ENCODE results near the gene C17orf100.

Gene C17orf100

DNA sequence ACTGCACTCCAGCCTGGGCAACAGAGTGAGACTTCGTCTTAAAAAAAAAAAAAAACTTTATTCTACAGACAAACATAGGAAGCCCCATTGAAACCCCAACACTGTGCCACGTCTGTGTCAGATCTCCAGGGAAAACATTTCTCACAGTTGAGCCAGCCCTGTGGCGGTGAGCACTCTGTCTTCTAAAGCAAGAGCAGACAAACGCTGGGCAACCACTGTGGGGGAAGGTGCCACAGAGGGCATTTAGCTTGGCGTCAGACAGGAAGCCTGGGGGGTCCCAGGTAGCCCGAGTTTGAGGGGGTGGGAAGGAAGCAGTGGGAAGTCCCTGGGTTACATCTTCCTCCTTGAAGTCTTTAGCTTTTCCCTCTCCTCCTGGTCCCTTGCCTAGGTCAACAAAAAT, 16.0 kb downstream of the C17orf100 start:
- no peaks in the 10 kb centered on the region for H3K27me3 ChIP-seq (replicated peaks; ENCODE audit: insufficient read depth, low read length)
- H3K79me2 ChIP-seq (ENCODE audit: low read length) = no peaks in the 10 kb centered on the region
- no peaks in the 10 kb centered on the region for H3F3A ChIP-seq (ENCODE audit: insufficient read depth, low read length)
- H3K4me1 ChIP-seq (ENCODE audit: low read length) = no peaks in the 10 kb centered on the region
- TF ChIP-seq EZH2 (optimal IDR thresholded peaks at IDR 0.05; ENCODE audit: low read depth, low read length) = no peak
- TF ChIP-seq, protein P1, sequence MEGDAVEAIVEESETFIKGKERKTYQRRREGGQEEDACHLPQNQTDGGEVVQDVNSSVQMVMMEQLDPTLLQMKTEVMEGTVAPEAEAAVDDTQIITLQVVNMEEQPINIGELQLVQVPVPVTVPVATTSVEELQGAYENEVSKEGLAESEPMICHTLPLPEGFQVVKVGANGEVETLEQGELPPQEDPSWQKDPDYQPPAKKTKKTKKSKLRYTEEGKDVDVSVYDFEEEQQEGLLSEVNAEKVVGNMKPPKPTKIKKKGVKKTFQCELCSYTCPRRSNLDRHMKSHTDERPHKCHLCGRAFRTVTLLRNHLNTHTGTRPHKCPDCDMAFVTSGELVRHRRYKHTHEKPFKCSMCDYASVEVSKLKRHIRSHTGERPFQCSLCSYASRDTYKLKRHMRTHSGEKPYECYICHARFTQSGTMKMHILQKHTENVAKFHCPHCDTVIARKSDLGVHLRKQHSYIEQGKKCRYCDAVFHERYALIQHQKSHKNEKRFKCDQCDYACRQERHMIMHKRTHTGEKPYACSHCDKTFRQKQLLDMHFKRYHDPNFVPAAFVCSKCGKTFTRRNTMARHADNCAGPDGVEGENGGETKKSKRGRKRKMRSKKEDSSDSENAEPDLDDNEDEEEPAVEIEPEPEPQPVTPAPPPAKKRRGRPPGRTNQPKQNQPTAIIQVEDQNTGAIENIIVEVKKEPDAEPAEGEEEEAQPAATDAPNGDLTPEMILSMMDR (IDR thresholded peaks at IDR 0.05; ENCODE audit: low read length) = no peak
- TF ChIP-seq EZH2phosphoT487 (IDR thresholded peaks at IDR 0.05; ENCODE audit: low read length) = no peak
- H3K9me3 ChIP-seq (replicated peaks; ENCODE audit: insufficient read depth, low read length) = no peaks in the 10 kb centered on the region
- H3K36me3 ChIP-seq (replicated peaks; ENCODE audit: insufficient read depth, low read length) = no peaks in the 10 kb centered on the region
- H3K27ac ChIP-seq (ENCODE audit: low read length) = no peak overlapping the region
- H3K9ac ChIP-seq (ENCODE audit: low read length) = no peak overlapping the region
- H2AFZ ChIP-seq (ENCODE audit: low read length) = no peak overlapping the region
- H4K20me1 ChIP-seq (ENCODE audit: insufficient read depth, low read length) = no peaks in the 10 kb centered on the region
- no peak for DNase-seq
- no peak overlapping the region for H3K4me2 ChIP-seq (ENCODE audit: low read depth, low read length)
- no peak overlapping the region for H3K4me3 ChIP-seq (ENCODE audit: low read length)
- H3K9me2 ChIP-seq (replicated peaks; ENCODE audit: insufficient read depth, low read length) = no peaks in the 10 kb centered on the region

DNA sequence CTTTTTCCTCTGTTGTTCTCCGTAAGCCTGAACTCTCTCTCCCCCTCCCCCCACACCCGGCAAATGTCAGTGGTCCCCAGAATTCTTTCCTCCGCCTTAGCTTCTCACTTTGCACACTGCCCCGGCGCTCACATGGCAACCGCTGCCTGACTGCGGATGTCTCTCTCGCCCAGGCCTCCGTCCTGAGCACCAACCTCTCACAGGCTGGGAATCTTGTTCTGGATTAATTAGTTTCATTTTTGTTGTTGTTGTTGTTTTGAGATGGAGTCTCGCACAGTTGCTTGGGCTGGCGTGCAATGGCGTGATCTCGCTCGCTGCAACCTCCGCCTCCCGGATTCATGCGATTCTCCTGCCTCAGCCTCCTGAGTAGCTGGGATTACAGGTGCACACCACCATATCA, 16.7 kb downstream of the C17orf100 start:
- Histone ChIP-seq H3K27me3 (replicated peaks; ENCODE audit: insufficient read depth, low read length) (no peaks in the 10 kb centered on the region), H3K9ac (ENCODE audit: low read length) (no peak overlapping the region), H3K4me1 (ENCODE audit: low read length) (no peaks in the 10 kb centered on the region), H3K9me3 (replicated peaks; ENCODE audit: insufficient read depth, low read length) (no peaks in the 10 kb centered on the region), H2AFZ (ENCODE audit: low read length) (no peak overlapping the region), H3K79me2 (ENCODE audit: low read length) (no peaks in the 10 kb centered on the region), H4K20me1 (ENCODE audit: insufficient read depth, low read length) (no peaks in the 10 kb centered on the region), H3K9me2 (replicated peaks; ENCODE audit: insufficient read depth, low read length) (no peaks in the 10 kb centered on the region), H3K36me3 (replicated peaks; ENCODE audit: insufficient read depth, low read length) (no peaks in the 10 kb centered on the region), H3F3A (ENCODE audit: insufficient read depth, low read length) (no peaks in the 10 kb centered on the region), H3K4me3 (ENCODE audit: low read length) (no peak overlapping the region), H3K27ac (ENCODE audit: low read length) (no peak overlapping the region), H3K4me2 (ENCODE audit: low read depth, low read length) (no peak overlapping the region)
- no peak for TF ChIP-seq EZH2 (optimal IDR thresholded peaks at IDR 0.05; ENCODE audit: low read depth, low read length)
- TF ChIP-seq, protein P1 (IDR thresholded peaks at IDR 0.05; ENCODE audit: low read length) = no peak
- no peak for TF ChIP-seq EZH2phosphoT487 (IDR thresholded peaks at IDR 0.05; ENCODE audit: low read length)
- no peak for DNase-seq

DNA sequence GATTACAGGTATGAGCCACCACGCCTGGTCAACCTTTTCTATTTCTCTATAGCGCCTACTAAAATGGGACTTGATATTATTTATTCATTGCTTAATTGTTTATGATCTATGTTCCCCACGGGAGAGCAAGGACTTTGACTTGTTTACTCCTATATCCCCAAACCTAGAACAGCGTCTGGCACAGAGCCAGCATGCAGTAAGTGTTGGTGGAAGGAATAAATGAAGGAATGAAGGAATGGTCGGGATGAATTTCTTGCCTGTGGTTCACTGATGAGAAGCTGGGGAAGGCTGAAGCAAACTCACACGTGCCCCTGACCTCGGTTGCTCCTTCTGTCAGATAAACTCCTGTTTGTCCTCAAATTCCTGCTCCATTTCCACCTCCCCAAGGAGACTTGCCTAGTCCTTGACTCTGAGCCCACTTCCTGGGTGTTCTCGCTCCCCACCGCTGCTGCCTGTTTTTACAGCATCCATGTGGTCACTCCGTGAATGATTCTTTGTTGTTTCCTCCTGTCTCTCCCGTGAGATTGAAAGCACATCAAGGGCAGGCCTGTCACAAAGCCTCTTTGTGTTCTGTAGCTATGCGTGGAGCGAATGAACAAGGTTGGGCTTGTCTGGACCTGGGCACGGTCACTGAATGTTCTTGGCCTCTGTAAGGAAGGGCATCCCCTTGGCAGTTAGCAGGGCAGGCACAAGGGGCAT, 17.3 kb downstream of the C17orf100 start:
- H3K36me3 ChIP-seq (replicated peaks; ENCODE audit: insufficient read depth, low read length) = no peaks in the 10 kb centered on the region
- H3K27me3 ChIP-seq (replicated peaks; ENCODE audit: insufficient read depth, low read length) = no peaks in the 10 kb centered on the region
- H3K9ac ChIP-seq (ENCODE audit: low read length) = no peak overlapping the region
- no peak overlapping the region for H3K4me2 ChIP-seq (ENCODE audit: low read depth, low read length)
- H3K9me2 ChIP-seq (replicated peaks; ENCODE audit: insufficient read depth, low read length) = no peaks in the 10 kb centered on the region
- no peak overlapping the region for H3K27ac ChIP-seq (ENCODE audit: low read length)
- H3F3A ChIP-seq (ENCODE audit: insufficient read depth, low read length) = no peaks in the 10 kb centered on the region
- no peaks in the 10 kb centered on the region for H3K9me3 ChIP-seq (replicated peaks; ENCODE audit: insufficient read depth, low read length)
- H3K4me1 ChIP-seq (ENCODE audit: low read length) = no peaks in the 10 kb centered on the region
- H2AFZ ChIP-seq (ENCODE audit: low read length) = no peak overlapping the region
- TF ChIP-seq, protein P1 (IDR thresholded peaks at IDR 0.05; ENCODE audit: low read length) = no peak
- no peak overlapping the region for H3K4me3 ChIP-seq (ENCODE audit: low read length)
- H3K79me2 ChIP-seq (ENCODE audit: low read length) = no peaks in the 10 kb centered on the region
- DNase-seq = no peak
- H4K20me1 ChIP-seq (ENCODE audit: insufficient read depth, low read length) = no peaks in the 10 kb centered on the region

Measured in MM.1S (cell line).